ENCODE measurements around the gene ENAH.
"Not testable (repeated sequence)": the region's sequence is repeated elsewhere in the genome, so short reads cannot be mapped to it uniquely, and the experiment has no call there.

The ENAH gene

GRCh38 chr1:225674381-225674780 is 21.5 kb upstream of the ENAH start:
- no peak for DNase-seq (ENCODE audit: low read depth in 2 of 2)

DNA sequence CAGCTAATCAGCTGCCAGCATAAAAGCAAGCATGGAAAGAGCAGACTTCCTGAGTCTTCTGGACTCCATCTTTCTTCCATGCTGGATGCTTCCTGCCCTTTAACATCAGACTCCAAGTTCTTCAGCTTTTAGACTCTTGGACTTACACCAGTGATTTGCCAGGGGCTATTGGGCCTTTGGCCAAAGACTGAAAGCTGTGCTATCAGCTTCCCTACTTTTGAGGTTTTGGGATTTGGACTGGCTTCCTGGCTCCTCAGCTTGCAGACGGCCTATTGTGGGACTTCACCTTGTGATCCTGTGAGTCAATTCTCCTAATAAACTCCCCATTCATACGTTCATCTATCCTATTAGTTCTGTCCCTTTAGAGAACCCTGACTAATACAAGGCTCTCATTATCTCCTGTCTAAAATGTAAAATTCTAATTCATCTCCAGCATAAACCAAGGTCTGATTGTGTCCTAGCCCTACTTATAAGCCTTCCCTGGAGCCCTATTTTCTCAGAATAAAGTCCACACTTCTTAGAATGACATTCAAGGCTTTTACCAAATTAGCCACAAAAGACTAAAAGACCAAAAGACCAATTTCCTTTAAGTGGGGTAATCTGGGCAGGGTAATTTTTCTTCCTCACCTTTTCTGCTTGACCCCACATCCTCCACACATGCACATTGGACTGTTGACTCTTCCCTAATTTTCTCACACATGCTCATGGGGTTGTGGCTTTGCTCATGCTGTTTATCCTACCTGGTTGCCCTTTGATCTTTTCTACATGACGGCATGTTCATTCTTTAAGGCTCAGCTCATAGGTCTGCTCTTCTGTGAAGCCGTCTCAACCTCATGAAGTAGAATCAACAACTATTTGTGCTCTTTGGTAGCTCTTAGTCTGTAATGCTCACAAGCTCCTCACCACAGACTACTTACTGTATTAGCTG is 18.1 kb upstream of the ENAH start:
- no peak for DNase-seq (ENCODE audit: low read depth in 2 of 2)

- DNase-seq (ENCODE audit: low read depth in 2 of 2): no peak
Observed at GRCh38 chr1:225670356-225670755, 17.4 kb upstream of the ENAH start.

DNA sequence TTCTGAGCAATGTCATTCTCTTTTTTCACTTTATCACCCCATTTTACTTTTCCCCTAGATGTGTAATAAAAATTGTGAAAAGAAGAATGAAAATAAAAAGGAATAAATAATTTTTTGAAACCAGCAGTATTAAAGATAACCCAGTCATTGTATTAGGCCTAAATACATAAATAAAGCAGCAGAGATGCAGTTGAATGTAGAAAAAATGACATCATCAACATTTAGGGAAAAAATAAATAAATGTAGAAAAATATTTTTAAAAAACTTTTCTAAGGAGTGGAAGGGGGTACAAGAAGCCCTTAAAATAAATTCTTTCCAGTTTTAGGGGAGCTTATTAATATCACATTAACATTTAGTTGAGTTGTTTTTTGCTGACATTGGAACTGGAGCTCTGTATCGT is 15.3 kb upstream of the ENAH start:
- no peak for DNase-seq (ENCODE audit: low read depth in 2 of 2)

DNA sequence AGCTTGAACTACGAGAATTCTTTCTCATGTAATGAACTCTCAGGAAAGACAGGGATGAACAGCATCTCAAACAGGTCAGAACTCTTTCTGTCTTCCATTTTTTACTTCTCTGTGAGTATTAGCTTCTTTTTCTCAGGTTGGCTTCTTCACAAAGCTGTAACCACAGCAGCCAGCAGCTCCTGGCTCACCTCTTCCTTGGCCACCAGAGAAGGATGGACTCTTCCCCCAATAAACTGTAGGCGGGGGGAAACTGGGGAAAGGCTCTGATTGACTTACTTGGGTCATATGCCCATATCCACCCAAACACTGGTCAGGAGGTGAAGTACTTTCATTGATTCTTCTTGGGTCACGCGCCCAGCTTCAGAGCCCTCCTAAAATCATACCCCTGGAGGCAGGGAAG is 14.4 kb upstream of the ENAH start:
- DNase-seq (ENCODE audit: low read depth in 2 of 2): no peak

GRCh38 chr1:225666495-225666894 is 13.6 kb upstream of the ENAH start:
- DNase-seq (ENCODE audit: low read depth in 2 of 2): no peak

DNA sequence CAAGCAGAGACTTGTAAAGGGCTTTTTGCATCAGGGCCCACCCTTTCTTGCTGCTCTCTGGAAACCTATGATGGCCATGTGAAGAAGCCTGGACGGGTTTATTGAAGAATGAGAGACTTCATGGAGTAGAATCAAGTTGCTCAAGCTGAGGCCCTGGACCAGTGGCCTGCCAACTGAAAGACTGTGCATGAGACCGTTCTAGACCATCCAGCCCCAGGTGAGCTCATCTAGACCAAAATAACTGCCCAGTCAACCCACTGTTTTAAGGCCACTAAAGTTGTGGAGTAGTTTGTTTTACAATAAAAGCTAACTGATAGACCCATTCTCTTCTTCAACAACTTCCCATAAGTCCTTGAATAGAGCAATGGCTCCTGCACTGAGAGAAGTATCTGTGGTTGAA is 11.8 kb upstream of the ENAH start:
- DNase-seq (ENCODE audit: low read depth in 2 of 2): no peak

GRCh38 chr1:225662155-225662554 is 9.2 kb upstream of the ENAH start:
- DNase-seq (ENCODE audit: low read depth in 2 of 2): no peak

DNA sequence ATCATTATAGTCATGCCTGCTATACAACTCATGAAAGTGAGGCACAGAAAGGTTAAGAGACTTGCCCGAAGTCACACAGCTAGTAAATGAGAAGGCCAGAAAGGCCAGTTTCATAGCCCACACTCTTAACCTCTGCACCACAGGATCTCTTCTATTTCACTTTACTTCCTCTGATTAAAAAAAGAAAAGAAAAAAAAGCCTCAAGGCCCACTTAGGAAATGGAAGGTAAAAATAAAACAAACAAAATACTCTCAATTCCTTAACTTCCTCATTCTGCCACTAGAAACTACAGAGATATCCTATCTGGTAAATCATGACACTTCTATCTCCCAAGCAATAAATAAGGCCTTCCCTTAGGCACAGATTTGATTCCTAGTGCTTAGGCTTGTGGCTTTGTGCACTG is 7.6 kb upstream of the ENAH start:
- DNase-seq (ENCODE audit: low read depth in 2 of 2): no peak

GRCh38 chr1:225658041-225658440 is 5.1 kb upstream of the ENAH start:
- DNase-seq (ENCODE audit: low read depth in 2 of 2): no peak

DNA sequence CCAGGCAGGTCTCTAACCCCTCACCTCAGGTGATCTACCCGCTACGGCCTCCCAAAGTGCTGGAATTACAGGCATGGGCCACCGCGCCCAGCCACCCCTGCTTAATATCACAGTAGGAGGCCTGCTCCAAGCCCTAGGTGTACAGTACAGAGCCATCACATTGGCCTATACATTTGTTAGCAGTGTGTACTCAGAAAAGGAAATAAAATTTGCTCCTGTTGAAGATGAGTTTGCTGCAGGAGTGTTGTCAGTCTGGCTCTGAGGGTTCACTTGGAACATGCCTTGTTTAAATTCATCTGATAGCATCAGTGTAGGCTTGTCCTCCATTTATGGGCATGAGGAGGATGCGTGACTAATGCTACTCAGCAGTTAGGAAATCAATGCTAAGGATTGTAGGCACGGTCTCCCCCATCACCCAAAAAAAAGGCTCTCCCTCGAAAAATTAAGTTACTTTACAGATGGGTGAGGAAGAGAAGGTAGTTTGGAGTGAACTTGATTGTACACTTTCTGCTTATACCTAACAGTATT is 4.6 kb upstream of the ENAH start:
- no peak for DNase-seq (ENCODE audit: low read depth in 2 of 2)

DNA sequence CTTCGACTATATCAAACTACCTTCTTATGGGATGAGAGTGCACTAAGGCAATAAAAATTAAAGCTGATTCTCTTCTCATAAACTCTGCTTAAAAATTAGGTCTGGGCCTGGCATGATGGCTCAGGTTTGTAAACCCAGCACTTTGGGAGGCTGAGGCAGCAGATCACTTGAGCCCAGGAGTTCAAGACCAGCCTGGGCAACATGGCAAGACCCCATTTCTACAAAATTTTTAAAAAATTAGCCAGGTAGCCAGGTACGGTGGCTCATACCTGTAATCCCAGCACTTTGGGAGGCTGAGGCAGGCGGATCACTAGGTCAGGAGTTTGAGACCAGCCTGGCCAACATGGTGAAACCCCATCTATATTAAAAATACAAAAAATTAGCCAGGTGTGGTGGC is 3.3 kb upstream of the ENAH start:
- DNase-seq (ENCODE audit: low read depth in 2 of 2): not testable (repeated sequence)

DNA sequence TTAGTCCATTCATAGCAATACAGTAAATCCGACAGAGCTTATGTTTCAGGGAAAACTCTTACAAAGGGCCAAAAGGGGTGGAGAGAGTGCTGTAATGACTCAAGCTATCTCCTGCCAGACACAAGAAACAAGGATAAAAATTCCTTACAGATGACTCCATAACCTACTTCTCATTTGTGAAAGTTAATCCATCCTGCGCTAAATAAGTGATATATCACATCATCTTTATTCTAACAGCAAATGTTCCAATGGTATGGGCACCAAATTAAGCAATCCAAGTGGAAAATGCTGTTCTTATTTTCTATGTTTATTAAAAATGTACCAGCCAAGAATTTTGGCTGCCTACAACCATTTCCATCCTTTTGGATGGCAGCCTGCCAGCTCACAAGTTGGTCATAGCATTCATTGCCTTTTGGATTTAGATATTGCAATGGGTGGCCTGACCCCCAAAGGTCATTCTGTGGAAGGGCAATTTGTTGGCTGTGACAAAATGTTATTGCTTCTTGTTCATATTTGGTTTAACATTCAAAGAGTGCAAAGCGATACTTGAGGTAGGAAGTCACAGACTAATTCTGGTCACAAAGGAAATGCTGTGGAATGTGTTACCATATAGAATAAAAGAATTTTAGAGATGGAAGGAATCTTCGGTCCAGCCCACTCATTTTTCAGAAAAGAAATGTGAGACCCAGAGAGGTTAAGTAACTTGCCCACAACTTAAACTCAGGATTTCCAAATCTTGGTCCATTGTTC is 2.8 kb upstream of the ENAH start:
- no peak for DNase-seq (ENCODE audit: low read depth in 2 of 2)

DNA sequence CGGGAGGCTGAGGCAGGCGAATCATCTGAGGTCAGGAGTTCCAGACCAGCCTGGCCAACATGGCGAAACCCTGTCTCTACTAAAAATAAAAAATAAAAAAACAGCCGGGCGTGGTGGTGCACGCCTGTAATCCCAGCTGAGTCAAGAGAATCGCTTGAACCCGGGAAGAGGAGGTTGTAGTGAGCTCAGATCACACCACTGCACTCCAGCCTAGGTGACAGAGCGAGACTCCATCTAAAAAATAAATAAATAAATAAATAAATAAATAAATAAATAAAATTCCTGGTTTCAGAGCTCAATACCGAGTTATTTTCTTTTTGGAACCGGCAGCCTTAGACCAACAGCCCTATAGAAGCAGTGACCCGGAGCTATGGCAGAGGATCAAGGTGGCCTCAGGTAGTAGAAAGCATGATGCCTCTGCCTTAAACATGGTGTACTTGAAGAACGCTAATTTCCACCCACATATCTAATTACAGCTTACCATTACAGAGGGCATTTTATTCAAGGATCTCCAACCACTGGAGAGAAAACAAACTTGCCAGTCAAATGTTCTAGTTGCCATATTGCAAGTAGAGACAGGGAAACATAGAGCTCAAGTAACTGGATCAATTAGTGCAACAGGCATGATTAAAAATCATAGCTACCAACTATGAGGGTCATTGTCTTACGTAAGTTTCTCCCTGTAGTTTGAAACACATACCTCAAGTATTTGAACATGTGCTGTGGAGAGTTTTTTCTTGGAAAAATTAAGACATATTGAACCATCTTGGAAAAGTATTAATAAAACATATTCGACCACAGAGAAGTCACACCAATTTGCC is 2.0 kb upstream of the ENAH start:
- DNase-seq (ENCODE audit: low read depth in 2 of 2): no peak

GRCh38 chr1:225654277-225654597 is 1.3 kb upstream of the ENAH start:
- DNase-seq (ENCODE audit: low read depth in 2 of 2): no peak

GRCh38 chr1:225653463-225654276 is 747 bp upstream of the ENAH start:
- DNase-seq (ENCODE audit: low read depth in 2 of 2): no peak

GRCh38 chr1:225651872-225652728 is 823 bp downstream of the ENAH start:
- DNase-seq (ENCODE audit: low read depth in 2 of 2): no peak

GRCh38 chr1:225651376-225651871 is 1.5 kb downstream of the ENAH start:
- no peak for DNase-seq (ENCODE audit: low read depth in 2 of 2)

DNA sequence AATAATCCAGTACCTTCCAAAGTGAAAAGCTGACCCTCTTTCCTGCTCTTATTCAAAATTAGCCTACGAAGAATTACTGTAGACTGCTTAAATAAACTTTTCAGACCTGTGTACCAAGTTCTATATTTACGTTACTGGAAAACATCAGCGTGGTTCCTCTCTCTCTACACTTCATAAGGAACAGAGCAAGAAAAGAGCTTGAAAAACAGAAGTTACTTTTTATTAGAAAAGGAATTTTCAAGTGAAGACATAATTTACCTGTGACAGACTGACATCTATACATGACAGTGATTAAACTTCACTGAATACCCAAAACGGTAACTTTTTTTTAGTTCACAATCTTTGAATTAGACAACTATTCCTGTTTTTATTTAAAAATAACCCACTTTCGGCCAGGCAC is 2.7 kb downstream of the ENAH start:
- DNase-seq (ENCODE audit: low read depth in 2 of 2): no peak

All from stimulated activated CD4-positive, alpha-beta T cell treated with anti-CD3 and anti-CD28 coated beads, Interleukin-1b, Interleukin-23, amount 100 ng/mL, for 1 hour (primary cell).